HepG2 (cell line): ENCODE measurements around the gene TIRAP.

ENCODE experiments used
- ETV6 ChIP-seq: sonication (generic); formaldehyde crosslinking; conservative IDR thresholded peaks from 2 replicates; pipeline ENCODE4 v1.4.0; 2020; ENCODE audit warnings: missing genetic modification reagents
- GATAD2A ChIP-seq: IDR thresholded peaks from 2 replicates; pipeline ENCODE4 v1.6.1; 2016
- KAT7 ChIP-seq: IDR thresholded peaks from 2 replicates; pipeline ENCODE4 v1.6.1; 2018; ENCODE audit warnings: borderline replicate concordance, missing compliant biosample characterization
- MXI1 ChIP-seq: IDR thresholded peaks from 3 replicates; pipeline ENCODE4 v1.6.1; 2012; ENCODE audit warnings: low read depth, low read length, inconsistent platforms, borderline replicate concordance
- POLR2A ChIP-seq, 2 experiments: IDR thresholded peaks; 2 replicates each; pipeline ENCODE4 v1.6.1; 2011; ENCODE audit warnings: low read depth in 2 of 2, low read length in 2 of 2, mild to moderate bottlenecking in 1 of 2, moderate library complexity in 1 of 2; ENCODE audit not compliant: insufficient read depth in 1 of 2
- RELA ChIP-seq: sonication (generic); formaldehyde crosslinking; IDR thresholded peaks from 2 replicates; pipeline ENCODE4 v1.4.0; 2020; ENCODE audit warnings: missing genetic modification reagents
- SP140L ChIP-seq: sonication (generic); formaldehyde crosslinking; IDR thresholded peaks from 2 replicates; pipeline ENCODE4 v1.4.0; 2020; ENCODE audit warnings: missing genetic modification reagents, borderline replicate concordance
- U2AF1 ChIP-seq: fragments of 200-400 bp; formaldehyde crosslinking; optimal IDR thresholded peaks from 2 replicates; pipeline ENCODE3; 2017; ENCODE audit warnings: mild to moderate bottlenecking, low read depth, low read length
- ZNF350 ChIP-seq: sonication (generic); formaldehyde crosslinking; IDR thresholded peaks from 2 replicates; pipeline ENCODE4 v1.4.0; 2020; ENCODE audit warnings: mild to moderate bottlenecking, low read depth, missing genetic modification reagents, borderline replicate concordance
- ZNF790 ChIP-seq: sonication (generic); formaldehyde crosslinking; IDR thresholded peaks from 2 replicates; pipeline ENCODE4 v1.8.0; 2022; ENCODE audit warnings: missing genetic modification reagents, mild to moderate bottlenecking, borderline replicate concordance
- TF ChIP-seq, protein P1 (sequence below), 2 experiments: IDR thresholded peaks; 2 replicates each; pipeline ENCODE4 v1.6.1; 2011 to 2012; ENCODE audit warnings: low read length in 2 of 2, borderline replicate concordance in 1 of 2, low read depth in 1 of 2, mild to moderate bottlenecking in 1 of 2, moderate library complexity in 1 of 2
- TF ChIP-seq, protein P2 (sequence below): sonication (generic); formaldehyde crosslinking; IDR thresholded peaks from 2 replicates; pipeline ENCODE4 v1.8.1; 2022; ENCODE audit warnings: low read depth, mild to moderate bottlenecking, missing genetic modification reagents

DNA sequence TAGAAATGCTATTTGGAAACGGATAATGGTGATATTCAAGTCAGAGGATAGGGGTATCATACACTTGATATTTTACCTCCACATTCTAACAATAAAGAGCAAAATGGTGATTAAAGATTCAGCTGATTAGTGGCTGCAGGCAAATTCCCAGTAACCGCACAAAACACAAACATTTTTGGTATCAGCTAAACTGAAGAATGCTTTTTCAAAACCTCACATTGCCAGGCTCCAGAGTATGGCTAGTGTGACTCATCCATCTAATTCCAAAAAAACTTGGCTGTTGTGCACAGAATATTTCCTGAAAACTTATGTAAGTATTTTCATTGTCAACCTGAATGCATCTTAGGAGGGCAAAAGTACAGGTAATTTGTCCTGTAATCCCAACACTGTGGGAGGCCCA lies 25.1 kb upstream of the TIRAP start:
- no peak for TF ChIP-seq RELA (CRISPR knock-in tag)
- TF ChIP-seq SP140L (CRISPR knock-in tag) = no peak
- TF ChIP-seq, protein P1, sequence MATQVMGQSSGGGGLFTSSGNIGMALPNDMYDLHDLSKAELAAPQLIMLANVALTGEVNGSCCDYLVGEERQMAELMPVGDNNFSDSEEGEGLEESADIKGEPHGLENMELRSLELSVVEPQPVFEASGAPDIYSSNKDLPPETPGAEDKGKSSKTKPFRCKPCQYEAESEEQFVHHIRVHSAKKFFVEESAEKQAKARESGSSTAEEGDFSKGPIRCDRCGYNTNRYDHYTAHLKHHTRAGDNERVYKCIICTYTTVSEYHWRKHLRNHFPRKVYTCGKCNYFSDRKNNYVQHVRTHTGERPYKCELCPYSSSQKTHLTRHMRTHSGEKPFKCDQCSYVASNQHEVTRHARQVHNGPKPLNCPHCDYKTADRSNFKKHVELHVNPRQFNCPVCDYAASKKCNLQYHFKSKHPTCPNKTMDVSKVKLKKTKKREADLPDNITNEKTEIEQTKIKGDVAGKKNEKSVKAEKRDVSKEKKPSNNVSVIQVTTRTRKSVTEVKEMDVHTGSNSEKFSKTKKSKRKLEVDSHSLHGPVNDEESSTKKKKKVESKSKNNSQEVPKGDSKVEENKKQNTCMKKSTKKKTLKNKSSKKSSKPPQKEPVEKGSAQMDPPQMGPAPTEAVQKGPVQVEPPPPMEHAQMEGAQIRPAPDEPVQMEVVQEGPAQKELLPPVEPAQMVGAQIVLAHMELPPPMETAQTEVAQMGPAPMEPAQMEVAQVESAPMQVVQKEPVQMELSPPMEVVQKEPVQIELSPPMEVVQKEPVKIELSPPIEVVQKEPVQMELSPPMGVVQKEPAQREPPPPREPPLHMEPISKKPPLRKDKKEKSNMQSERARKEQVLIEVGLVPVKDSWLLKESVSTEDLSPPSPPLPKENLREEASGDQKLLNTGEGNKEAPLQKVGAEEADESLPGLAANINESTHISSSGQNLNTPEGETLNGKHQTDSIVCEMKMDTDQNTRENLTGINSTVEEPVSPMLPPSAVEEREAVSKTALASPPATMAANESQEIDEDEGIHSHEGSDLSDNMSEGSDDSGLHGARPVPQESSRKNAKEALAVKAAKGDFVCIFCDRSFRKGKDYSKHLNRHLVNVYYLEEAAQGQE (IDR thresholded peaks at IDR 0.05; ENCODE audit: borderline replicate concordance in 1 of 2, low read depth in 1 of 2, low read length in 2 of 2) = no peak
- TF ChIP-seq POLR2A (IDR thresholded peaks at IDR 0.05; ENCODE audit: insufficient read depth in 1 of 2, low read depth in 2 of 2, low read length in 2 of 2) = no peak
- no peak for TF ChIP-seq ZNF350 (CRISPR knock-in tag)
- TF ChIP-seq GATAD2A (CRISPR knock-in tag) = no peak
- TF ChIP-seq, protein P2, sequence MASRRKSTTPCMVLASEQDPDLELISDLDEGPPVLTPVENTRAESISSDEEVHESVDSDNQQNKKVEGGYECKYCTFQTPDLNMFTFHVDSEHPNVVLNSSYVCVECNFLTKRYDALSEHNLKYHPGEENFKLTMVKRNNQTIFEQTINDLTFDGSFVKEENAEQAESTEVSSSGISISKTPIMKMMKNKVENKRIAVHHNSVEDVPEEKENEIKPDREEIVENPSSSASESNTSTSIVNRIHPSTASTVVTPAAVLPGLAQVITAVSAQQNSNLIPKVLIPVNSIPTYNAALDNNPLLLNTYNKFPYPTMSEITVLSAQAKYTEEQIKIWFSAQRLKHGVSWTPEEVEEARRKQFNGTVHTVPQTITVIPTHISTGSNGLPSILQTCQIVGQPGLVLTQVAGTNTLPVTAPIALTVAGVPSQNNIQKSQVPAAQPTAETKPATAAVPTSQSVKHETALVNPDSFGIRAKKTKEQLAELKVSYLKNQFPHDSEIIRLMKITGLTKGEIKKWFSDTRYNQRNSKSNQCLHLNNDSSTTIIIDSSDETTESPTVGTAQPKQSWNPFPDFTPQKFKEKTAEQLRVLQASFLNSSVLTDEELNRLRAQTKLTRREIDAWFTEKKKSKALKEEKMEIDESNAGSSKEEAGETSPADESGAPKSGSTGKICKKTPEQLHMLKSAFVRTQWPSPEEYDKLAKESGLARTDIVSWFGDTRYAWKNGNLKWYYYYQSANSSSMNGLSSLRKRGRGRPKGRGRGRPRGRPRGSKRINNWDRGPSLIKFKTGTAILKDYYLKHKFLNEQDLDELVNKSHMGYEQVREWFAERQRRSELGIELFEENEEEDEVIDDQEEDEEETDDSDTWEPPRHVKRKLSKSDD (CRISPR knock-in tag) = no peak
- no peak for TF ChIP-seq U2AF1
- no peak for TF ChIP-seq MXI1
- no peak for TF ChIP-seq ETV6
- no peak for TF ChIP-seq KAT7
- no peak for TF ChIP-seq ZNF790 (CRISPR knock-in tag)
